LNCaP clone FGC (cell line): Measurements from ENCODE around the gene BPI.

Experiments
- DNase-seq: peaks from one replicate; pipeline ENCODE4 v3.0.0-alpha.2; 2011; ENCODE audit warnings: low read depth
- H3K4me3 ChIP-seq: 2 replicates; pipeline ENCODE4 v1.5.1; 2011; ENCODE audit warnings: mild to moderate bottlenecking, low read depth, low read length, control low read depth
- TF ChIP-seq, protein P1 (sequence below): IDR thresholded peaks from 2 replicates; pipeline ENCODE4 v1.5.1; 2012; ENCODE audit warnings: mild to moderate bottlenecking; ENCODE audit not compliant: control insufficient read depth, insufficient read depth; ENCODE audit errors: extremely low read depth

The BPI gene

DNA sequence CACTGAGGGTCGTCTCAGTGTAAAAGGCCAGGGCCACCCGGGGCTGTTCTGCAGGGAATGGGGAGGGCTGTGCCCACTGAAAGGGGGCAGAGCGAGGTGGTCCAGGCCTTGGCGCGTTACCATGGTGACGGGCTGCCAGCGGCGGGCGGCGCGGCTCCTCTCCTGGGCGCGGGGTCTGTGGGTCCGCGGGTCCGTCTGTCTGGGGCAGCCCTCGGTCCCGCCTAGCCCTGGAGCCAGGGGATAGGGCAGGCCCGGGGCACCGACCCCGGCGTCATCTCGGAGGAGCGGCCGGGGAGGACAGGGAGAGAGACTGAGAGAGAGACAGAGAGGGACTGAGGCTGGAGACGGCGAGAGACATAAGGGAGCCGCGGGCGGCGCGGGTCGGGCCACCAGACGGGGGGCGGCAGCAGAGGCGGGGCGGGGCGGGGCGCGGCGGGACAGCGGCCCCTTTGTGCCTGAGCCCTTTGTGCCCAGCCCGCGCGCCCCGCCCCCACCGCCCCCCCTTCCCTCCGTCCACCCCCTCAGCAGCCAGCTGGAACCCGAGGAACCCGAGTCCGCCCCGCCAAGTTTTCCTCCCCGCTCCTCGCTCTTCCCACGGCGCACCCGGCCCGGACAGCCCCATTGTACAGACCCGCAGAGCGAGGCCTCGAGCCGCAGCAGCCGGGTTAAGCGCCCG, 43.4 kb upstream of the BPI start, which contains the start of gene KIAA1755:
Gene KIAA1755, minus strand, starts transcription at position 358 of the 676 bp plus-strand sequence. Its CDS starts 235 bp downstream, at position 123.
- no peak within 1 kb of the TSS for H3K4me3 ChIP-seq
- no peak for DNase-seq
- TF ChIP-seq, protein P1, sequence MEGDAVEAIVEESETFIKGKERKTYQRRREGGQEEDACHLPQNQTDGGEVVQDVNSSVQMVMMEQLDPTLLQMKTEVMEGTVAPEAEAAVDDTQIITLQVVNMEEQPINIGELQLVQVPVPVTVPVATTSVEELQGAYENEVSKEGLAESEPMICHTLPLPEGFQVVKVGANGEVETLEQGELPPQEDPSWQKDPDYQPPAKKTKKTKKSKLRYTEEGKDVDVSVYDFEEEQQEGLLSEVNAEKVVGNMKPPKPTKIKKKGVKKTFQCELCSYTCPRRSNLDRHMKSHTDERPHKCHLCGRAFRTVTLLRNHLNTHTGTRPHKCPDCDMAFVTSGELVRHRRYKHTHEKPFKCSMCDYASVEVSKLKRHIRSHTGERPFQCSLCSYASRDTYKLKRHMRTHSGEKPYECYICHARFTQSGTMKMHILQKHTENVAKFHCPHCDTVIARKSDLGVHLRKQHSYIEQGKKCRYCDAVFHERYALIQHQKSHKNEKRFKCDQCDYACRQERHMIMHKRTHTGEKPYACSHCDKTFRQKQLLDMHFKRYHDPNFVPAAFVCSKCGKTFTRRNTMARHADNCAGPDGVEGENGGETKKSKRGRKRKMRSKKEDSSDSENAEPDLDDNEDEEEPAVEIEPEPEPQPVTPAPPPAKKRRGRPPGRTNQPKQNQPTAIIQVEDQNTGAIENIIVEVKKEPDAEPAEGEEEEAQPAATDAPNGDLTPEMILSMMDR, result no peak

- TF ChIP-seq, protein P1, result no peak
- no peak for DNase-seq
- no peak overlapping the region for H3K4me3 ChIP-seq
Observed at GRCh38 chr20:38261054-38261390, 42.9 kb upstream of the BPI start.

DNA sequence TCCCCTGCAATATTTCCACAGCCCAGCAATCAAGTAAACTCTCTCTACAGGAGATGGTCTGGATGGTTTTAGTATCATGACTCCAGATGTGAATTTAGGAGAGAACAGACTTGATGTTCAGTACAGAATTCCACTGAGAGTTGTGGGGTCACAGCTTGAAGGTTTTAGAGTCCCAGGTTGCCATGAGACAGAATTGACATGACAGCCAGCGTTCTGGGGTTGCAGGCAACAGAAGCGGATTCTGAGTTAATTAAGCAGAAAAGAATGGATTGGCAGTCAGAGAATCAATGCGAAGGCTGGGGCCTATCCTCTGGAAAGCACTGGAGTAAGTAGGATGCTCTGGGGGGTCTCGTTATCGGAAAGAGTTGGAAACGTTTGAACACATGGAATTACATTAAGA, 41.0 kb upstream of the BPI start:
- H3K4me3 ChIP-seq, result no peak overlapping the region
- TF ChIP-seq, protein P1, result no peak
- DNase-seq, result no peak

DNA sequence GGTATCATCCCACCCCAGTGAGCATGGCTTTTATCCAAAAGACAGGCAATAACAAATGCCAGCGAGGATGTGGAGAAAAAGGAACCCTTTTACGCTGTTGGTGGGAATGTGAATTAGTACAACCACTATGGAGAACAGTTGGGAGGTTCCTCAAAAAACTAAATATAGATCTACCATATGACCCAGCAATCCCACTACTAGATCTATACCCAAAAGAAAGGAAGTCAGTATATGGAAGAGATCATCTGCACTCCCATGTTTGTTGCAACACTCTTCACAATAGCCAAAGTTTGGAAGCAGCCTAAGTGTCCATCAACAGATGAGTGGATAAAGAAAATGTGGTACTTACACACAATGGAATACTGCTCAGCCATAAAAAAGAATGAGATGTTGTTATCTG, 37.5 kb upstream of the BPI start:
- H3K4me3 ChIP-seq, result no peak overlapping the region
- no peak for DNase-seq
- TF ChIP-seq, protein P1, result no peak

- H3K4me3 ChIP-seq, result no peak overlapping the region
- TF ChIP-seq, protein P1, result no peak
- no peak for DNase-seq
Observed at GRCh38 chr20:38267296-38267695, 36.7 kb upstream of the BPI start.

- TF ChIP-seq, protein P1, result no peak
Observed at GRCh38 chr20:38267901-38268514, 35.9 kb upstream of the BPI start.

GRCh38 chr20:38269040-38269439, 34.9 kb upstream of the BPI start:
- TF ChIP-seq, protein P1, result no peak
- DNase-seq, result no peak
- no peak overlapping the region for H3K4me3 ChIP-seq

More at GRCh38 chr20:38267901-38268514, 35.9 kb upstream of the BPI start:
- no peak overlapping the region for H3K4me3 ChIP-seq
- DNase-seq, result no peak
